ENCODE data around the gene RASGRF1. TPM values are rescaled to one million over a fixed set of nuclear protein-coding genes. Genes with fewer than 3 reads are reported as not detected.

RASGRF1 gene
- total RNA-seq, 1 donor from 2014 or later = not detected

DNA sequence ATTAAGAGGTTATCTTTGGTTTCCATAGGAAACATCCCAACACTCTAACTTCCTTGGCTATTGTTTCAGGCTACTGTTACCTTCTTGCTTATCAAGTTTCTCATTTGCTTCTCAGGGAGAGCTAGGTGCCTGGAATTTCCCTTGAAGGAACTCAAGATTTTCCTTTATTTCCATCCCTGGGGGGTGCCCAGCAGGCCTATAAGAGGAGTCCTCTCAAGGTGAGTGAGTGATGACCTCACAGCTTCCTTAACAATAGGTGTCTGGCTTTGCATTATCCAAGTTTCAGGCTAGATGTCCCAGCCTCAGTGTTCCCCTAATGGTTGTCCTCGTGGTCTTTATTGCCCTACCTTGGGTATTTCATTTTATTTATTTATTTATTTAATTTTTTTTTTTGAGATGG lies 133.6 kb downstream of the RASGRF1 start:
- H3K4me3 Mint-ChIP-seq (ENCODE audit: unreplicated experiment) = no peak overlapping the region
- peaks cover 6% of the 10 kb centered on the region for H3K27me3 Mint-ChIP-seq (ENCODE audit: unreplicated experiment)
- H3K36me3 Mint-ChIP-seq (ENCODE audit: low read depth, unreplicated experiment) = no peaks in the 10 kb centered on the region
- peaks cover 7% of the 10 kb centered on the region for H3K4me1 Mint-ChIP-seq (ENCODE audit: unreplicated experiment)
- no peaks in the 10 kb centered on the region for H3K9me3 Mint-ChIP-seq (ENCODE audit: unreplicated experiment)
- peak overlapping the region; percentile 38 for H3K27ac Mint-ChIP-seq (ENCODE audit: unreplicated experiment)
- TF ChIP-seq, protein P1, sequence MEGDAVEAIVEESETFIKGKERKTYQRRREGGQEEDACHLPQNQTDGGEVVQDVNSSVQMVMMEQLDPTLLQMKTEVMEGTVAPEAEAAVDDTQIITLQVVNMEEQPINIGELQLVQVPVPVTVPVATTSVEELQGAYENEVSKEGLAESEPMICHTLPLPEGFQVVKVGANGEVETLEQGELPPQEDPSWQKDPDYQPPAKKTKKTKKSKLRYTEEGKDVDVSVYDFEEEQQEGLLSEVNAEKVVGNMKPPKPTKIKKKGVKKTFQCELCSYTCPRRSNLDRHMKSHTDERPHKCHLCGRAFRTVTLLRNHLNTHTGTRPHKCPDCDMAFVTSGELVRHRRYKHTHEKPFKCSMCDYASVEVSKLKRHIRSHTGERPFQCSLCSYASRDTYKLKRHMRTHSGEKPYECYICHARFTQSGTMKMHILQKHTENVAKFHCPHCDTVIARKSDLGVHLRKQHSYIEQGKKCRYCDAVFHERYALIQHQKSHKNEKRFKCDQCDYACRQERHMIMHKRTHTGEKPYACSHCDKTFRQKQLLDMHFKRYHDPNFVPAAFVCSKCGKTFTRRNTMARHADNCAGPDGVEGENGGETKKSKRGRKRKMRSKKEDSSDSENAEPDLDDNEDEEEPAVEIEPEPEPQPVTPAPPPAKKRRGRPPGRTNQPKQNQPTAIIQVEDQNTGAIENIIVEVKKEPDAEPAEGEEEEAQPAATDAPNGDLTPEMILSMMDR (IDR thresholded peaks at IDR 0.05; ENCODE audit: unreplicated experiment) = no peak
- DNase-seq (ENCODE audit: low spot score) = no peak

DNA sequence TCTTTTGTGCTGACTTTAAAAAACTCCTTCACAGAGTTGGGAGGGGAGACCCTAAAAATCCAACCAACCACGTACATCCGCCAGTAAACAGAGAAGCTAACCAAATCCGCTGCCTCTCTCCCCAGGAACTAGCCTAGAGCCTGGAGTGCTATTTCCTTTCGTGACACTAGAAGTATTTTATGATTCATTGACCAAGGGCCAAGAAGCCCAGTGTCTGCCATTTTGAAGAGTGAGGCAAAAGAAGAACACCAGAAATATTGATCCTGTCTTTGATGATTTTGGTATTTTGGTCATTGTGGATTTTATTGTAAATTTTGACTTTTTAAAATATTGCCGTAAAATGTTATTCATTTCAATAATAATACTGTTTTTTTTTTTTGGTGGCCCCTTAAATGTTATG lies 135.2 kb downstream of the RASGRF1 start:
- H3K36me3 Mint-ChIP-seq (ENCODE audit: low read depth, unreplicated experiment) = no peaks in the 10 kb centered on the region
- H3K27me3 Mint-ChIP-seq (ENCODE audit: unreplicated experiment) = peaks cover 6% of the 10 kb centered on the region
- no peak overlapping the region for H3K27ac Mint-ChIP-seq (ENCODE audit: unreplicated experiment)
- H3K4me1 Mint-ChIP-seq (ENCODE audit: unreplicated experiment) = peaks cover 17% of the 10 kb centered on the region
- H3K4me3 Mint-ChIP-seq (ENCODE audit: unreplicated experiment) = no peak overlapping the region
- no peak for DNase-seq (ENCODE audit: low spot score)
- no peaks in the 10 kb centered on the region for H3K9me3 Mint-ChIP-seq (ENCODE audit: unreplicated experiment)
- TF ChIP-seq, protein P1 (IDR thresholded peaks at IDR 0.05; ENCODE audit: unreplicated experiment) = no peak

DNA sequence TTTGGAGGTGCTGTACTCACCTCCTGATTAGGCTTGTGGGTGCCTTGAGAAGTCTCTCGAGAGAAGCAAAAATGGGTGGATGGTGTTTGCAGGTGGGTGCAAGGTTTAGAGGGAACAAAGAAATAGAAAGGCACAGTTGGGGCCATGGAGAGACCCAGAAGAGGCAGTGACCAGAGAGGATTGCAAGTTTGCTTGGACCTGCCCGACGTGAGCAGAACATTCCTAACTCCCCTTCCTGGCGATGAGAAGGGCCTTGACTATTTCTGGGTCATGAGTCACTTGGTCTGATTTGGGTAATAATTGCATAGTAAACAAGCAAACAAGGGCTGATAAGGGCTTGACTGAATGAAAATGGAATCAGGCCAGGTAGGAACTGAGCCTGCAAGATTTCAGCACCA lies 138.7 kb downstream of the RASGRF1 start:
- TF ChIP-seq, protein P1 (IDR thresholded peaks at IDR 0.05; ENCODE audit: unreplicated experiment) = no peak
- H3K9me3 Mint-ChIP-seq (ENCODE audit: unreplicated experiment) = no peaks in the 10 kb centered on the region
- H3K27ac Mint-ChIP-seq (ENCODE audit: unreplicated experiment) = no peak overlapping the region
- H3K27me3 Mint-ChIP-seq (ENCODE audit: unreplicated experiment) = peaks cover 8% of the 10 kb centered on the region
- peaks cover 15% of the 10 kb centered on the region for H3K4me1 Mint-ChIP-seq (ENCODE audit: unreplicated experiment)
- no peaks in the 10 kb centered on the region for H3K36me3 Mint-ChIP-seq (ENCODE audit: low read depth, unreplicated experiment)
- no peak overlapping the region for H3K4me3 Mint-ChIP-seq (ENCODE audit: unreplicated experiment)
- no peak for DNase-seq (ENCODE audit: low spot score)

DNA sequence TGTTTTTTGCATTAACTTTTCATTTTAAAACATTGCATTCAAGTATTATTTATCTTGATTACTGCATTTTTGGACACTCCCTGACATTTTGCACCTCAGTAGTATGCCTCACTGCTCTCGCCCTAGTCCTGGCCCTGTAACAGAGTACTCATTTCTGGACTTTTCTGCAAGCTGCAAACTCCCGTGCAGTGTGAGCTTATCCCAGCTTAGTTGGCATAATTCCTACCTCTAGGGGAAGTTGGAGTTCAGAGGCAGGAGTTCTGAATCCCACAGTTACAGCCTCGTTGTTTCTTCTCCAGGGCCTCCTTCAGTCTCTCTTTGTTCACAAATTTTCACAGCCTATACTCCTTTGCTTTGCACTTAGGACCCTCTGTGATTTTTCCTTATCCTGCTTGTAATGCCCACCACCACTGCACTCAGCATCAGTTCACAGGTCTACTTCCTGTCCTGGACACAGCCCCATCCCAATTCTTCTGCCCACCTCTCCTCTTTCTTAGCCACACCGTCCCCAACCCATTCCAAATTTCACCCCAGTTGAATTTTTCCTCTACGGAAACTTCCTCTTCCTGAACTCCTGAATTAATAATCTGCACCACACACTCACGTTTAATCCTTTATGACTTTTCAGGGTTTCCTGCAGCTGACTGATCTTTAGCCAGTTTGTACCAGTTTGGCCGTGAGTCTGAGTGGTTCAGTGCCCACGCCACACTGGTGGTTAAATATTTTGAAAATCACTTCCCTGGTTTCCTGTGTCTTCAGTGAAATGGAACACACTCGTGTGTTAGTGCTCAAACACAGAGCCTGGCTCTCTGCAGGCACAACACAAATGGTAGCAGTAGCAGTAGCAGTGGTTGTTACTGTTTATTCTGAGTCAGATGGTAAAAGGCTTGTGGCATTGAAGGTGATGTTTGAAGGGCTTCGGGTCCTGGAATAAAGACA lies 139.4 kb downstream of the RASGRF1 start:
- peak overlapping the region; percentile 50 for H3K27ac Mint-ChIP-seq (ENCODE audit: unreplicated experiment)
- no peaks in the 10 kb centered on the region for H3K9me3 Mint-ChIP-seq (ENCODE audit: unreplicated experiment)
- DNase-seq (ENCODE audit: low spot score) = no peak

More for the DNA sequence above, 139.4 kb downstream of the RASGRF1 start:
- Mint-ChIP-seq H3K4me3 (ENCODE audit: unreplicated experiment) (no peak overlapping the region), H3K27me3 (ENCODE audit: unreplicated experiment) (peaks cover 9% of the 10 kb centered on the region), H3K36me3 (ENCODE audit: low read depth, unreplicated experiment) (no peaks in the 10 kb centered on the region), H3K4me1 (ENCODE audit: unreplicated experiment) (peaks cover 10% of the 10 kb centered on the region)
- TF ChIP-seq, protein P1 (IDR thresholded peaks at IDR 0.05; ENCODE audit: unreplicated experiment) = no peak
